SH-SY5Y (cell line): ENCODE data around the gene NECTIN1.

Experiments used
- GATA2 ChIP-seq: IDR thresholded peaks from 2 replicates; pipeline ENCODE4 v1.6.1; 2011; ENCODE audit warnings: mild to moderate bottlenecking, low read depth, low read length
- GATA3 ChIP-seq: IDR thresholded peaks from 2 replicates; pipeline ENCODE4 v1.6.1; 2011; ENCODE audit warnings: low read depth, mild to moderate bottlenecking, low read length, moderate library complexity

GRCh38 chr11:119608201-119608600, 120.8 kb downstream of the NECTIN1 start:
- TF ChIP-seq GATA2 (no peak), GATA3 (no peak)
